Measurements from ENCODE around the gene SEMA4A. TPM values are rescaled to one million over a fixed set of nuclear protein-coding genes. Genes with fewer than 3 reads are reported as not detected.

SEMA4A gene
- total RNA-seq, 1 donor from 2014 or later, result 0.66 TPM

- Histone ChIP-seq H3K9ac (ENCODE audit: low read length) (no peak overlapping the region), H3K27me3 (ENCODE audit: insufficient read depth, low read length) (no peaks in the 10 kb centered on the region), H3K79me2 (ENCODE audit: insufficient read depth, low read length) (peaks cover 45% of the 10 kb centered on the region), H3K4me2 (ENCODE audit: low read length) (no peak overlapping the region), H3K4me3 (ENCODE audit: insufficient read depth, low read depth, low read length) (no peak overlapping the region), H3K9me3 (ENCODE audit: insufficient read depth, low read depth, low read length) (no peaks in the 10 kb centered on the region), H3K4me1 (ENCODE audit: insufficient read depth, low read length) (no peaks in the 10 kb centered on the region), H3K36me3 (ENCODE audit: insufficient read depth, low read length) (peaks cover 57% of the 10 kb centered on the region), H3K27ac (ENCODE audit: low read depth, low read length) (no peak overlapping the region), H2AFZ (ENCODE audit: low read depth, low read length) (no peak overlapping the region), H4K20me1 (ENCODE audit: insufficient read depth, low read length) (peaks cover 88% of the 10 kb centered on the region)
- DNase-seq (ENCODE audit: low read depth) (no peak), FAIRE-seq (no peak)
- TF ChIP-seq EZH2 (IDR thresholded peaks at IDR 0.05; ENCODE audit: insufficient read depth, low read length) (no peak), CTCF (IDR thresholded peaks at IDR 0.05; ENCODE audit: insufficient read depth, low read depth, low read length) (no peak)
- no peak overlapping the region for H3K4me3 Mint-ChIP-seq (ENCODE audit: unreplicated experiment)
- H3K27me3 Mint-ChIP-seq (ENCODE audit: low read depth, unreplicated experiment), result no peaks in the 10 kb centered on the region
- no peaks in the 10 kb centered on the region for H3K9me3 Mint-ChIP-seq (ENCODE audit: unreplicated experiment)
- peaks cover 1% of the 10 kb centered on the region for H3K4me1 Mint-ChIP-seq (ENCODE audit: low read depth, unreplicated experiment)
- H3K36me3 Mint-ChIP-seq (ENCODE audit: low read depth, unreplicated experiment), result peaks cover 9% of the 10 kb centered on the region
- no peak overlapping the region for H3K27ac Mint-ChIP-seq (ENCODE audit: unreplicated experiment)
Measured at GRCh38 chr1:156136970-156137483, 16.4 kb upstream of the SEMA4A start.

- Histone ChIP-seq H3K4me2 (ENCODE audit: low read length) (no peak overlapping the region), H3K9ac (ENCODE audit: low read length) (no peak overlapping the region), H3K9me3 (ENCODE audit: insufficient read depth, low read depth, low read length) (no peaks in the 10 kb centered on the region), H4K20me1 (ENCODE audit: insufficient read depth, low read length) (peaks cover 84% of the 10 kb centered on the region), H3K79me2 (ENCODE audit: insufficient read depth, low read length) (peaks cover 34% of the 10 kb centered on the region), H3K4me1 (ENCODE audit: insufficient read depth, low read length) (no peaks in the 10 kb centered on the region), H3K36me3 (ENCODE audit: insufficient read depth, low read length) (peaks cover 52% of the 10 kb centered on the region), H3K27ac (ENCODE audit: low read depth, low read length) (no peak overlapping the region), H3K4me3 (ENCODE audit: insufficient read depth, low read depth, low read length) (no peak overlapping the region), H2AFZ (ENCODE audit: low read depth, low read length) (no peak overlapping the region), H3K27me3 (ENCODE audit: insufficient read depth, low read length) (no peaks in the 10 kb centered on the region)
- H3K27me3 Mint-ChIP-seq (ENCODE audit: low read depth, unreplicated experiment), result no peaks in the 10 kb centered on the region
- H3K4me3 Mint-ChIP-seq (ENCODE audit: unreplicated experiment), result no peak overlapping the region
- DNase-seq (ENCODE audit: low read depth) (no peak), FAIRE-seq (no peak)
- no peak overlapping the region for H3K27ac Mint-ChIP-seq (ENCODE audit: unreplicated experiment)
- no peaks in the 10 kb centered on the region for H3K9me3 Mint-ChIP-seq (ENCODE audit: unreplicated experiment)
- H3K4me1 Mint-ChIP-seq (ENCODE audit: low read depth, unreplicated experiment), result peaks cover 1% of the 10 kb centered on the region
- TF ChIP-seq CTCF (IDR thresholded peaks at IDR 0.05; ENCODE audit: insufficient read depth, low read depth, low read length) (no peak), EZH2 (IDR thresholded peaks at IDR 0.05; ENCODE audit: insufficient read depth, low read length) (no peak)
- peaks cover 9% of the 10 kb centered on the region for H3K36me3 Mint-ChIP-seq (ENCODE audit: low read depth, unreplicated experiment)
Measured at GRCh38 chr1:156138458-156138867, 14.9 kb upstream of the SEMA4A start.

GRCh38 chr1:156140879-156141707 lies 12.3 kb upstream of the SEMA4A start:
- H4K20me1 ChIP-seq (ENCODE audit: insufficient read depth, low read length), result peaks cover 78% of the 10 kb centered on the region
- H3K79me2 ChIP-seq (ENCODE audit: insufficient read depth, low read length), result peaks cover 9% of the 10 kb centered on the region
- Mint-ChIP-seq H3K9me3 (ENCODE audit: unreplicated experiment) (no peaks in the 10 kb centered on the region), H3K4me3 (ENCODE audit: unreplicated experiment) (no peak overlapping the region), H3K27me3 (ENCODE audit: low read depth, unreplicated experiment) (no peaks in the 10 kb centered on the region), H3K27ac (ENCODE audit: unreplicated experiment) (no peak overlapping the region), H3K36me3 (ENCODE audit: low read depth, unreplicated experiment) (peaks cover 8% of the 10 kb centered on the region), H3K4me1 (ENCODE audit: low read depth, unreplicated experiment) (peaks cover 14% of the 10 kb centered on the region)
- no peak overlapping the region for H3K4me3 ChIP-seq (ENCODE audit: insufficient read depth, low read depth, low read length)
- no peak overlapping the region for H2AFZ ChIP-seq (ENCODE audit: low read depth, low read length)
- no peak overlapping the region for H3K27ac ChIP-seq (ENCODE audit: low read depth, low read length)
- FAIRE-seq (no peak), DNase-seq (ENCODE audit: low read depth) (no peak)
- no peak overlapping the region for H3K4me2 ChIP-seq (ENCODE audit: low read length)
- peaks cover 30% of the 10 kb centered on the region for H3K36me3 ChIP-seq (ENCODE audit: insufficient read depth, low read length)
- peak; percentile 32 for TF ChIP-seq CTCF (IDR thresholded peaks at IDR 0.05; ENCODE audit: insufficient read depth, low read depth, low read length)
- no peak for TF ChIP-seq EZH2 (IDR thresholded peaks at IDR 0.05; ENCODE audit: insufficient read depth, low read length)
- H3K9ac ChIP-seq (ENCODE audit: low read length), result no peak overlapping the region
- no peaks in the 10 kb centered on the region for H3K27me3 ChIP-seq (ENCODE audit: insufficient read depth, low read length)
- peaks cover 14% of the 10 kb centered on the region for H3K4me1 ChIP-seq (ENCODE audit: insufficient read depth, low read length)
- H3K9me3 ChIP-seq (ENCODE audit: insufficient read depth, low read depth, low read length), result no peaks in the 10 kb centered on the region

Measured in astrocyte (in vitro differentiated cells and primary cell).